Measurements from ENCODE around the gene NOL12. TPM values are rescaled to one million over a fixed set of nuclear protein-coding genes. Genes with fewer than 3 reads are reported as not detected.

NOL12 gene
- total RNA-seq, 1 donor from 2014 or later: 23.7 TPM

DNA sequence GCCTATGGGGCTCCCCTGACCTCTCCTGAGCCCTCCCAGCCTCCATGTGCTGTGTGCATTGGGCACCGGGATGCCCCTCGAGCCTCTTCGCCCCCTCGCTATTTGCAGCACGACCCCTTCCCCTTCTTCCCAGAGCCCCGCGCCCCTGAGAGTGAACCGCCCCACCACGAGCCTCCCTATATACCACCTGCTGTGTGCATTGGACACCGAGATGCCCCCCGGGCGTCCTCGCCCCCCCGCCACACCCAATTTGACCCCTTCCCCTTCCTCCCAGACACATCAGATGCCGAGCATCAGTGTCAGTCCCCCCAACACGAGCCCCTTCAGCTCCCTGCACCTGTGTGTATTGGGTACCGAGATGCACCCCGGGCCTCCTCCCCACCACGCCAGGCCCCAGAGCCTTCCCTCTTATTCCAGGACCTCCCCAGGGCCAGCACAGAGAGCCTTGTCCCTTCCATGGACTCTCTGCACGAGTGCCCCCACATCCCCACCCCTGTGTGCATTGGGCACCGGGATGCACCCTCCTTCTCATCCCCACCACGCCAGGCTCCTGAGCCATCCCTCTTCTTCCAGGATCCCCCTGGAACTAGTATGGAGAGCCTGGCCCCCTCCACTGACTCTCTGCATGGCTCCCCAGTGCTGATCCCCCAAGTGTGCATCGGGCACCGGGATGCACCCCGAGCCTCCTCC lies 39.6 kb downstream of the NOL12 start:
- Mint-ChIP-seq H3K27me3 (ENCODE audit: insufficient read depth, low read depth) (peaks cover 2% of the 10 kb centered on the region), H3K9me3 (peaks cover 8% of the 10 kb centered on the region), H3K36me3 (peaks cover 25% of the 10 kb centered on the region), H3K4me3 (no peak overlapping the region), H3K4me1 (no peaks in the 10 kb centered on the region), H3K27ac (no peak overlapping the region)
- no peak overlapping the region for H3K4me2 ChIP-seq
- H2AFZ ChIP-seq (replicated peaks): no peak overlapping the region
- no peaks in the 10 kb centered on the region for H3K79me2 ChIP-seq (ENCODE audit: low read depth)
- no peak overlapping the region for H3K4me3 ChIP-seq
- TF ChIP-seq EZH2 (IDR thresholded peaks at IDR 0.05) (no peak), EZH2phosphoT487 (IDR thresholded peaks at IDR 0.05) (no peak)
- TF ChIP-seq, protein P1, sequence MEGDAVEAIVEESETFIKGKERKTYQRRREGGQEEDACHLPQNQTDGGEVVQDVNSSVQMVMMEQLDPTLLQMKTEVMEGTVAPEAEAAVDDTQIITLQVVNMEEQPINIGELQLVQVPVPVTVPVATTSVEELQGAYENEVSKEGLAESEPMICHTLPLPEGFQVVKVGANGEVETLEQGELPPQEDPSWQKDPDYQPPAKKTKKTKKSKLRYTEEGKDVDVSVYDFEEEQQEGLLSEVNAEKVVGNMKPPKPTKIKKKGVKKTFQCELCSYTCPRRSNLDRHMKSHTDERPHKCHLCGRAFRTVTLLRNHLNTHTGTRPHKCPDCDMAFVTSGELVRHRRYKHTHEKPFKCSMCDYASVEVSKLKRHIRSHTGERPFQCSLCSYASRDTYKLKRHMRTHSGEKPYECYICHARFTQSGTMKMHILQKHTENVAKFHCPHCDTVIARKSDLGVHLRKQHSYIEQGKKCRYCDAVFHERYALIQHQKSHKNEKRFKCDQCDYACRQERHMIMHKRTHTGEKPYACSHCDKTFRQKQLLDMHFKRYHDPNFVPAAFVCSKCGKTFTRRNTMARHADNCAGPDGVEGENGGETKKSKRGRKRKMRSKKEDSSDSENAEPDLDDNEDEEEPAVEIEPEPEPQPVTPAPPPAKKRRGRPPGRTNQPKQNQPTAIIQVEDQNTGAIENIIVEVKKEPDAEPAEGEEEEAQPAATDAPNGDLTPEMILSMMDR (IDR thresholded peaks at IDR 0.05): no peak
- H3K27ac ChIP-seq: no peak overlapping the region
- no peak overlapping the region for H3K9ac ChIP-seq
- peaks cover 3% of the 10 kb centered on the region for H3F3A ChIP-seq (ENCODE audit: low read depth)
- no peaks in the 10 kb centered on the region for H3K27me3 ChIP-seq
- no peak for DNase-seq (ENCODE audit: low spot score)
- H3K9me3 ChIP-seq (ENCODE audit: low read depth): no peaks in the 10 kb centered on the region
- no peaks in the 10 kb centered on the region for H4K20me1 ChIP-seq (ENCODE audit: low read depth)
- no peaks in the 10 kb centered on the region for H3K36me3 ChIP-seq
- H3K4me1 ChIP-seq: no peaks in the 10 kb centered on the region

DNA sequence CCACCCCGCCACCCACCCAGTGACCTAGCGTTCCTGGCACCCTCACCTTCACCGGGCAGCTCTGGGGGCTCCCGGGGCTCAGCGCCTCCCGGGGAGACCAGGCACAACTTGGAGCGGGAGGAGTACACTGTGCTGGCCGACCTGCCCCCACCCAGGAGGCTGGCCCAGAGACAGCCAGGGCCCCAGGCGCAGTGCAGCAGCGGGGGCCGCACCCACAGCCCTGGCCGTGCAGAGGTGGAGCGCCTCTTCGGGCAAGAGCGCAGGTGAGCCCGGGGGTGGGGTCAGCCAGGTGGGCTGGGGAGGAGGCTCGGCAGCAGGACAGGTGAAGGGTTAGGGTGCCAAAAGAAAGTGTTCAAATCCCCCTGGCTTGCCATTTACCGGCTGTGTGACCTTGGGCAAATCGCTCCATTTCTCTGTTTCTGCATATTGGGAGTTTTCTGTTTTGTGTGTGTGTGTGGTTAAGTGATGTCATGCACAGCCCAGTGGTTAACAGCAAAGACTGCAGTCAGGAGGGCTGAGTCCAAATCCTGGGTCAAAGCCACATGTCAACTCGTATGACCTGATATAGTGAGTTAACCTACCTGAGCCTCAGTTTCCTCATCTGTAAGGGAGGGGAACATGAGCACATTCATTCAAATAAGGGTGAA lies 40.2 kb downstream of the NOL12 start:
- Mint-ChIP-seq H3K36me3 (peaks cover 23% of the 10 kb centered on the region), H3K4me3 (no peak overlapping the region), H3K4me1 (no peaks in the 10 kb centered on the region), H3K27me3 (ENCODE audit: insufficient read depth, low read depth) (peaks cover 2% of the 10 kb centered on the region), H3K9me3 (peaks cover 8% of the 10 kb centered on the region), H3K27ac (peak overlapping the region; percentile 90)
- no peaks in the 10 kb centered on the region for H3K79me2 ChIP-seq (ENCODE audit: low read depth)
- no peak overlapping the region for H2AFZ ChIP-seq (replicated peaks)
- no peak overlapping the region for H3K9ac ChIP-seq
- TF ChIP-seq EZH2phosphoT487 (IDR thresholded peaks at IDR 0.05) (no peak), EZH2 (IDR thresholded peaks at IDR 0.05) (no peak)
- TF ChIP-seq, protein P1 (IDR thresholded peaks at IDR 0.05): no peak
- H3K4me1 ChIP-seq: no peaks in the 10 kb centered on the region
- H3K27me3 ChIP-seq: no peaks in the 10 kb centered on the region
- H3K27ac ChIP-seq: no peak overlapping the region
- H3K9me3 ChIP-seq (ENCODE audit: low read depth): no peaks in the 10 kb centered on the region
- DNase-seq (ENCODE audit: low spot score): no peak
- no peaks in the 10 kb centered on the region for H3K36me3 ChIP-seq
- no peak overlapping the region for H3K4me2 ChIP-seq
- no peak overlapping the region for H3K4me3 ChIP-seq
- H3F3A ChIP-seq (ENCODE audit: low read depth): peaks cover 3% of the 10 kb centered on the region
- no peaks in the 10 kb centered on the region for H4K20me1 ChIP-seq (ENCODE audit: low read depth)

DNA sequence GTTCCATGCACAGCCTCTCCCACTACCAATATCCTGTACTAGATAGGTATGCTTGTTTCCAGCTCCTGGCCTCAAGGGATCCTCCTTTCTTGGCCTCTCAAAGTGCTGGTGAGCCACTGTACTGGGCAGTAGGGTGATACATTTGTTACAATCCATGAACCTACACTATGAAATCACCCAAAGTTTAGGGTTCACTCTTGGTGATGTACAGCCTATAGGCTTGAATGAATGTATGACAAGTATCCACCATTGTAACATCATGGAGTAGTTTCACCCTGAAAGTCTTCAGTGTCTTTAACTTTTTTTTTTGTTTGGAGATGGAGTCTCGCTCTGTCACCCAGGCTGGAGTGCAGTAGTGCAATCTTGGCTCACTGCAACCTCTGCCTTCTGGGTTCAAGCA lies 42.5 kb downstream of the NOL12 start:
- Mint-ChIP-seq H3K27me3 (ENCODE audit: insufficient read depth, low read depth) (peaks cover 2% of the 10 kb centered on the region), H3K36me3 (peaks cover 16% of the 10 kb centered on the region), H3K4me3 (no peak overlapping the region), H3K4me1 (no peaks in the 10 kb centered on the region), H3K27ac (no peak overlapping the region), H3K9me3 (peaks cover 8% of the 10 kb centered on the region)
- H3K4me1 ChIP-seq: no peaks in the 10 kb centered on the region
- H3K9ac ChIP-seq: no peak overlapping the region
- no peaks in the 10 kb centered on the region for H3K36me3 ChIP-seq
- H3K79me2 ChIP-seq (ENCODE audit: low read depth): no peaks in the 10 kb centered on the region
- DNase-seq (ENCODE audit: low spot score): no peak
- no peak overlapping the region for H3K4me2 ChIP-seq
- H3F3A ChIP-seq (ENCODE audit: low read depth): peaks cover 3% of the 10 kb centered on the region
- no peak overlapping the region for H2AFZ ChIP-seq (replicated peaks)
- TF ChIP-seq EZH2phosphoT487 (IDR thresholded peaks at IDR 0.05) (no peak), EZH2 (IDR thresholded peaks at IDR 0.05) (no peak)
- TF ChIP-seq, protein P1 (IDR thresholded peaks at IDR 0.05): no peak
- no peaks in the 10 kb centered on the region for H4K20me1 ChIP-seq (ENCODE audit: low read depth)
- no peak overlapping the region for H3K27ac ChIP-seq
- H3K9me3 ChIP-seq (ENCODE audit: low read depth): no peaks in the 10 kb centered on the region
- no peaks in the 10 kb centered on the region for H3K27me3 ChIP-seq
- no peak overlapping the region for H3K4me3 ChIP-seq

Data from neural progenitor cell (in vitro differentiated cells).